NCI-H1417 treated with DMSO at 0.1 percent for 48 hours (cell line): Measurements from ENCODE around the gene NFATC2.

ENCODE experiments used
- DNase-seq: peaks from one replicate; lab custom pipeline; 2025; lab: John Stamatoyannopoulos, UW

NFATC2 gene

DNA sequence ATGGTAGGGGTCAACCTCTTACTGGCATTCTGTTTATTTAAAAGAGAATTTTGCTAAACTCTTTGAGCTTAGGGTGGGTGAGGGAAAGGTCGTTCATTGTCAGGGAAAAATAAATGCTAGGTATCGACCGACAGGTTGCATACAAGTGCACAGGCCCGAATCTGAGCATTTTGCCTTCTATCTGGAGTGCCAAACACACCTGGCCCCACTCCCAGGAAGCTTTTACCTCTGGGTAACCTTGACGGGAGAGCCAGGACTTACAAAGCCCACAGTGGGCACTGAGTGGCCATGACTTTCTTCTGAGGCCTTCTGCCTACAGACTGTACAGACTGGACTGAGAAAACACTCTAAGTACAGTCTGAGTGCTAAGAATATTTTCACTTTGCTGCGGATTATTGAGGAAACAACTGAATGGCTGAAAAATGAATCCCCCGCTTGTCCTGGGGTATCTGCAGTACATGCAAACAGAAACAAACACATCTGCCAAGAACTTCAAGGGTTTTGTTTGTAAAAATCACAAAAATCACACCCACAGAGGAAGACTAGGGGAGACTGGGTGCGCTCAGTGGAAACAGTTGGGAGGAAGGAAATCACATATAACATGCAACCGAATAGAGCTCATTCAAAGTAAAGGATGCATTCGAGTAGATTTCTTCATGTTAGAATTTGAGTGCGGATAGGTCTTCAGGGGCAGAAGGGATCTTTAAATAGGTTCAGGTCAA, 152.8 kb downstream of the NFATC2 start:
- DNase-seq, result no peak

DNA sequence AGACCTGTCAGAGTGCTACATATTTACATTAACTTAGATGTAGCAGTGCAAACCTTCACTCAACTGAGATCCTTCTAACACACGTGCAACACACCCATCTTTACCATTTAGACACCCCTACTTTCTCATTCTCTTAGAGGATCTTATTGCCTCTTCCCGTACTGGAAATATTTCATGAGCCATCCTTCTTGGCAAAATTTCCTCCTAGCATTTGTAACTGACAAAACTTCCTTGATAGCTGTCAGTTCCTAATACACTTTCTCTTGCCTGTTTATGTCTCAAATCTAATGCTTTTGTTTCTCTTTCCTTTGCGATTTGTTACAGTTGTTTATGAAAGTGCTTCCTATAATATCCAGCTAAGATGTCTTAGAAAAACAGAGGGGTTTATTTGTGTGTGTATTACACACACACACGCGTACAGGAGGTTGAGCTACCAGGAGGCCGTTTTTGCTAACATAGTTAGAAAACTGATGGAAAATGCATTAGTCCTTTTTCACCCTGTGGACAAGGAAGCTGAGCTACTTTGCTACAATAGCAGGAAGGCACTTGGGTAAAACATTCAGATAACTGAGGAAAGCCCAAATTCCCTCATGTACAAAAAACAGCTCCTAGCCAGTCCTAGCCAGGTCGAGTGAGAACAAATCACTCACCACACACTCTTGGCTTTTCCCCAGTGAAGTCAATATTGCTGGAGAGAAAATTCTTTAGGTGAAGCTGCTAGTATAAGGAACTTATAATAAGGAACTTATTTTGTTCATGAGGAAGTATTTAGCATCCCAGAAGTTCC, 153.6 kb downstream of the NFATC2 start:
- DNase-seq, result no peak

DNA sequence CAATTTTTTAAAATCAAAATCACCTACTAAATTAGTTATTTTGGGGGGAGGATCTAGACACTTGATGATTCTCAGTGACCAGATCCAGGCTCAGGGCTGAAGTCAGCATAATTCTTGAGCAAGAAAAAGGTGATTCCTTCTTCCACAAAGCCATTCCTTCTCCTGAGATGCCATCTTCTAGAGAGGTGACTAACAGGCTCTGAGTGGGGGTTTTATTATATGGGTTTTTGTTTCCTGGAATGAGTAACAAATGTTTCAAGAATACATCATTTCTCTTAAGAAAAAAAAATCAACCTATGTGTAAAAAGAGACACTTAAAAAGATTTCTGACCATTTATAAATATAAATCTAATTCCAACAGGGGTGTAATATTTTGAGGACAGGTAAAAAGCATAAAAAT, 154.3 kb downstream of the NFATC2 start:
- no peak for DNase-seq

DNA sequence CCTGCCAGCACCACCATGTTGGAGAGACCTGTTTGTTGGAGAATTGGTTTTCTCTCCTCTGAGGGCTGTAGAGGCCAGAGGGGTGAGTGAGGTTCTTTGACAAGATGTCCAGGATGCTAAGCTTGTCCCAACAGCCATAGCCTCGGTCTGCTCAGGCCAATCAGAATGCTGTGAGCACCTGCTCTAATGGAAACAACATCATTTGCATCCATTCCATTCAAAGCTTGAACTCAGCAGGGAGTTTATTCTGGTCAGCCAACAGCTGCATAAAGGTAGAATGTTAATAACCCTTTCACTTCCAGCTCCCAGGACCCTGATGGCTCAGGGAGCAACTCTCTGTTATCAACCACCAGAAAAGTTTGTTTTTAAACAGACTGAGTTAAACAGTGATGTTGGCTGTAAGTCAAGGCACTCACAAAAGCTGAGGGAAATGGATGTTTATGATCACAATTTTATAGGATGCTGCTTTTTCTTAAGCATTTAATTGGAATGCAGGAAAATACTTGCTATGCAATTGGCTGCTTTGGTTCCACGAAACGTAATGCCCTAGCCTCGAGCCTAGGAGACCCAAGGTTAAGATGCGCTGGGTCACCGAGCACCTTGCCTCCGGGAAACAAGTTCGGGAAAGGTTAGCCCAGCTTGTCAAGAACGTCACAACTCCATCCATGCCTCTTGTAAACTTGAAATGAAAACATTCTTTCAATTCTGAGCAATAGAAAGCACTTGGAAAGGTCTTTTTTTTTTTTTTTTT, 155.2 kb downstream of the NFATC2 start:
- no peak for DNase-seq

DNA sequence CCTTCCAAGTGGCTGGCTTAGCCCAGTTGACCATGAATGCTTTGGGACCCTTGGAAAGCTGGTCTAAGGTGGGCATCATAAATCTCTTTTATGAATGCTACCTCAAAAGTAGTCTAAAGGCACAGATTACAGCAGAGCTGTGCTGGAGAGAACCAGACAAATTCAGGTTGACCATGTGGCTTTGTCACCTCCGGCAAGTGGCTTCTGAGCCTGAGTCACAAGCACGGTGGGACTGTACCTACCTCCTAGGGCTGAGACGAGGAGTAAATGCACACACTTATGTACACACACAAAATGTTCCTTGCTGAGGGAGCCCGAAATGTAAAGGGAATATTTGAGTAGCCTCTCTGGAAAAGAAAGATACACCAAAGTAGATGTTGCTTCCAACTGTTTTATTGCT, 155.9 kb downstream of the NFATC2 start:
- DNase-seq, result no peak

DNA sequence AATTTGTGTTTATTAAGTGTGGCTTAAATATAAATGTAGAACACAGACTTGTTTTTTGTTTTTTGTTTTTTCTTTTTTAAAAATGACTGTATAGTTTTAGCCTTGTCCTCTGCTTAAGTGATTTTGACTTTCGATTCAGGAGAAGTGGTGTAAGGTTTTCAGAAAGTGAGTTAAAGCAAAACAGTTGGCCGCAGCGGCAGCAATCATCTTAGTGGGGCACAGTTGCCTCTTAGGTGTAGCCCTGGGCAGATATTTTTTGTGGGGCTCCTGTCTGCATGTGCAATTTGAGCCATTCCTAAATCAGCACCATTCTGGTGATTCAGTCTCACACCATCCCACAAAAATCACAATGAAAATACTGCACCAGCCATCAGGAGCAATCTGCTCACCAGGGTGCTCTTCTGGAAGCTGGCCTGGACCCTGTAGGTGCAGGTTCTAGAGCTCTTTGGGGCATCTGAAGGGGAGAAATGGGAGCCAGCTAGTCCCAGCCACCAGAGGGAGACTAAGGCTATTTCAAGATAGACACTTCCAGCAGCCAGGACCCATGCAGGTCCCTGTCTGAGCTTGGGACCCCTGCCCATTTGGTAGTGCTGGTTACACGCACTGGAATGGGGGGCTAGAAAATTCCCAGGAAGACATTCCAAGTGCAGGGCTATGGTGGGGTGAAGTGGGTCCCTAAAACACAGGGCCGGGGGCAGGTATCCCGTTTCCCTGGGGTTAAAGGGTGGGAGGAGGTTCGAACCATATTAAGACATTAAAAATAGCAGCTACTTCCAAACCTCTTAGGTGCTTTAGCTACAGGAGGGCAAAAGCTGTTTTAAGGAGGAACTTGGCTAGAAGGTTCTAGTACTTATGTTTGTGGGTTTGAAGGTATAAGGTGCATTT, 156.6 kb downstream of the NFATC2 start:
- no peak for DNase-seq

DNA sequence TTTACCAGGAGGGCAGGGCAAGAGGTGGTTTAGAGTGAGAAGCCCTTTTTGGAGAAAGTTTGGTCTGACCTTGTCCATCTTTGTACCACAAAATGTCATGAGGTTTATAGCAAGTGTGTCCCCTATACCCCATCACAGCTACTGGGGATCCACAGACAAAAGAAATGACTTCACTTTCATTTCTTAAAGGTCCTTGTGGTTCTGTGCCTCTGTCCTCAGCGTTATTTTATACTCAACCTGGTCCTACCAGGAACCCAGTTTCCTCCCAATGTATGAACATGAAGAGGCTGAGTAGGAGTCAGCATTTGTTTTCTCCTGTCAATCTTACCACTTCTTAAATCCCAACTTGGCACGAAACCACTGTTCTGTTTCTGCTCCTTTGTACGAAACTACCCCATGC, 157.6 kb downstream of the NFATC2 start:
- DNase-seq, result no peak

DNA sequence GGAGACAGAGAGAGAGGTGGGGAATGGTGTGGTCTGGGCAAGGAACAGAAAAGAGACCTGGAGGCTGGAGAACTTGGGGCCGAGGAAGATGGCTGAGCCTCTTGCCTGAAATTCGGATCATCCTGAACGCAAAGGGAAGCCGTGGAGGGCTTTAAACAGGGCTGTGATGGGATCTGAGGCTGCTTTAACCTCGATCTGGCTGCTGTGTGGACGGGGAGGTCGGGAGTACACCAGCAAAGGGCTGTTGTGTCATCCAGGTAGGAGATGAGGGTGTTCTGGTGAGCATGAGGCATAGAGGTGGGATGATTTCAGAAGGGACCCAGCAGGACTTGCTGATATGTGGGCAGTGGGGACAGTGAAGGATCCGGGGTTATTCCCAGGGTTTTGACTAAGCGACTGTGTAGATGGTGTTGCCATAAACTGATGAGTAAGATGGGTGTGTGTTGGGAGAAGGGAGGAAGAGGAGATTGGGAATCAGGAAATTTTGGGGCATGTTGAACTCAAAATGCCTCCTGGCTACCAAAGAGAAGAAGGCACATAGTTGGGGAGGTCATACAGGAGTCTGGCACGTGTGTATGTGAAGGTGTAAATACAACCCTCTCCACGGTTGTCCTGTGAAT, 158.5 kb downstream of the NFATC2 start:
- no peak for DNase-seq

DNA sequence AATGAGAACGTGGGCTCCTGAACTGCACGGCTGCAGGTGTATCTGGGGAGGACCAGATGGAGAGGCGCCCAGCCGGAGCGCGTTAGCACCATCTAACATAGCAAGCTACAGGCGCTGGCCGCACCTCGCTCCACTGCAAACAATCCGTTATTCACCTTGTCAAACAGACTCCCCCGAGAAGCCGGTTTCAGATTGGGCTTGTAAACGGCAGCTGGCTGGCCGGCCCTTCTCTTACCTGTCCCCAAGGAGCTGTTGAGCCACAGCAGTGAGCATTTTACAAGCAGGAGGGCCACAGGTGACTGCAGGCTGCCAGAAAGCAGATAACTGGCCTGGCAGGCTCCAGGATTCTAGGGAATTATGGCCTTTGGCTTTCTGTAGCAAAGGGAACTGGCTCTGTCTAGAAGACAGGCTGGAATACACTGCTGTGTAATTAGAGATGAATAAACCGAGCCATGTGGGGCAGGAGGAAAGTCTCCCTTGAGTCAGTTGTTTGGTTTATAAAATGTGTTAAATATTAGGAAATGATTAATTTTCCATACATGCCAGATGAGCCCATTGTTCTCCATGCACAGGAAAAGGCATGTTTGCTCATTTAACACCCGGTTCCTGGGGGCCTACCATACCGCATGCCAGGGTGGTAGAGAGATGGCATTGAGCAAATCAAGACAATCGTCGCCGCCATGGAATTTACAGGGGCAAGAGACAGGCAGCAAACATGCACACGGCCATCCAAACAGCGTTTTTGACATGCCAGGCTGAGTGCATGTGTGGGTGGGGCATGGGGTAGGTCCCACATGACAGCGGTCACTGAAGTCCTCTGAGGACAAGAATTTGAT, 159.3 kb downstream of the NFATC2 start:
- peak; percentile 26 for DNase-seq

DNA sequence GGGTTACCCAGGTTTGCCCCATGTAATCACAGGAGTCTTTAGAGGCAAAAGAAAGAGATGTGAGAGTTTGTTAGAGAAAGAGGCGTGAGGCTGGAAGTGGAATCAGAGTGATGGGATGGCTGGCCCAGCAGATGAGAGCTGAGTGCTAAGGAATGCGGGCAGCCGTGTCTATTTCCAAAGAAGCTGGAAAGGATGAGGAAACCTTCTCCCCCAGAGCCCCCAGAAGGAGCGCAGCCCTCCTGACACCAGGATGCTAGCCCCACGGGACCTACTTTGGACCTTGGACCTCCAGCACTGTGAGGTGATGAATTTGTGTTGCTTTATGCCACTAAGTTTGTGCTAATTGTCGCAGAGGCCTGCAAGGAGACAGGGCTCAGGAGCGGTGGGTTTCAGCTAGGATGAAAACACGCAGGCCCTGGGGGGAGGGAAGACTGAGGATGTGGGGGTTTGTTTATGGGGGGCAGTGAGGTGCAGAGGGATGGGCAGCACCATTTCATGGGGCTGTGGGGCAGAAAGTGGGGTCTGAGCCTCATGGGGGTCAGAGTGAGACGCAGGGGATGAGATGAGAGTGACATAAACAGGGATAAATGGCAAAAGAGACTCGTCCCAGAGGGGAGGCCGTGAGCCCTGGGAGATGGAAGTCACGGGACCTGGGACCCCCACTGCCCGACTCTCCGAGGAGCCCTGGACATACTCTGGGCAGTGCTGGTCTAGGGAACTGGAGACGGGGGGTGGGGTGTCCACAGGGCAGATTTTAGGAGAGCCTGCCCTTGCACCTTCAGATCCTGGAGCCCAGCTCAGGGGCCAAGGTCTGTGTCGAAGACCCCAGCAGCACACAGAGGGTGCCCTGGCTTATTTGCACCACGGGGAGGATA, 160.2 kb downstream of the NFATC2 start:
- DNase-seq, result no peak

DNA sequence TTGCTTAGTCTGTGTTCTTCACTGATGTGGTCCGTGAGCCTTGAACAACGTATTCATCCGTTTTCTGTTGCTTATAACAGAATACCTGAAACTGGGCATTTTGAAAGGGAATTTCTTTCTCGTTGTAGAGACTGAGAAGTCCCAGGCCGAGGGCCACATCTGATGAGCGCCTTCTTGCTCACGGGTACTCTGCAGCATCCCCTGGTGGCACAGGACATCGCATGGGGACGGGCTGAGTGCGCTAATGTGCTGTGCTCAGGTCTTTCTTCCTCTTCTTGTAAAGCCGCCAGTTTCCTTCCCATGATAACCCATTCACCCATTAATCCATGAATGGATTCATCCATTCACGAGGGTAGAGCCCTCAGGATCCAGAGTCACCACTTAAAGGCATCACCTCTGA, 161.0 kb downstream of the NFATC2 start:
- no peak for DNase-seq

DNA sequence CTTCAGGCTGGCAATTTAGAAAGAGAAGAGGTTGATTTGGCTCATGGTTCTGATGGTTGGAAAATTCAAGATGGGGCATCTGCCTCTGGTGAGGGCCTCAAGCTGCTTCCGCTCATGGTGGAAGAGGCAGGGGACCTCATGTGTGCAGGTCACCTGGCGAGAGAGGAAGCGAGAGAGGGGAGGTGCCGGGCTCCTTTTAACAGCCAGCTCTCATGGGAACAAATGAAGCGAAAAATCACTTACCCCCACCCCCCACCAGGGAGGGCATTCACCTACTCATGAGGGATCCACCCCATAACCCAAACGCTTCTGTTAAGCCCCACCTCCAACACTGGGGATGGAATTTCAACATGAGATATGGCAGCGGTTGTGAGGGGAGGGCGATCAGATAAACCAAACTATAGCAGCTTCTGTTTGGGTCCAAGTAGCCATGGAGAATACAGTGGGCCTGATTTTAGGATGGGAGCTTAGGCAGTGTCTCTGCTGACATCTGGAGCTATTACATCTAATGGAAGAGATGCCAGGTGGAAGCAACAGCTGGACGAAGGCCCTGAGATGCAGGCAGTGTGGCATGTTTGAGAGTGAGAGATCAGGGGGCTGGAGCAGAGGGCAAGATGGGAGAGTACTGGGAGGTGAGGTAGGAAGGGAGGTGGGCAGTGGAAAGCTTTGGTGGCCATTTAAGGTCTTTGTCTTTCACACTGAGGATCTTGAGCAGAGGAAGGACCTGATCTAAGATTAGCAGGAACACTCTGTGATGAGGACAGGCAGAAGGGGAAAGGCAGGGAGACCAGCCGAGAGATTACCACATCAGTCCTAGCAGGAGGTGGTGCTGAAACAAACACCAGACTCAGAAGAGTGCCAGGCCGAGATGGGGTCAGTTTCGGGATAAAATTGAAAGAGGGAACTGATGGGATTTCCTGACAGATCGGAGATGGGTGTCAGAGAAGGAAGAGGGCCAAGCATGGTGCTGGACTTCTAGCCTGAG, 161.8 kb downstream of the NFATC2 start:
- DNase-seq, result no peak

DNA sequence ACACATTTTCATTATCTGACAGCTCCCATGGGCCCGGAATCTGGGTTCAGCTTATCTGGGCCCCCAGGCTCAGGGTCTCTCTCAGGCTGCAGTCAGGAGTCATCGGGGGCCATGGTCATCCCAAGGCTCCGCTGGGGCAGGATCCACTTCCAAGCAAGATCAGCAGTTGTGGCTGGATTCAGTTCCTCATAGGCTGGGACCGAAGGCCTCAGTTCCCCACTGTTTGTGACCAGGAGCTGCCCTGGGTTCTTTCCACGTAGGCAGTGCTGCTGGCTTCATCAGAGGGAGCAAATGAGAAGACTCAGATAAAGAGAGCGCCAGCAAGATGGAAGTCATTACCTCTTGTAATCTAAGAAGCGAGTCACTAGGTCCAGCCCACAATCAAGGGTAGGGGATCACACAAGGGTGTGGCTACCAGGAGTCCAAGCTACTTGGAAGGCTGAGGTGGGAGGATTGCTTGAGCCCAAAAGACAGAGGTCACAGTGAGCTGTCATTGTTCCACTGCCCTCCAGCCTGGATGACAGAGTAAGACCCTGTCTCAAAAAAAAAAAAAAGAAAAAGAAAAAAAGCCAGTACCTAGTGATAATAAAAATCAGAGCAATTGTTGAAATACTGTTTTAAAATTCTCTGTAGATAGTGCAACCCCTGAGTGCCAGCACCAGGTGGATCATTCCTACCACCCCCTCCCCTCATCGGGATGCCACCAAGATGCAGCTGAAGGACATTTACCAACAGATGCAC, 162.7 kb downstream of the NFATC2 start:
- DNase-seq, result no peak

DNA sequence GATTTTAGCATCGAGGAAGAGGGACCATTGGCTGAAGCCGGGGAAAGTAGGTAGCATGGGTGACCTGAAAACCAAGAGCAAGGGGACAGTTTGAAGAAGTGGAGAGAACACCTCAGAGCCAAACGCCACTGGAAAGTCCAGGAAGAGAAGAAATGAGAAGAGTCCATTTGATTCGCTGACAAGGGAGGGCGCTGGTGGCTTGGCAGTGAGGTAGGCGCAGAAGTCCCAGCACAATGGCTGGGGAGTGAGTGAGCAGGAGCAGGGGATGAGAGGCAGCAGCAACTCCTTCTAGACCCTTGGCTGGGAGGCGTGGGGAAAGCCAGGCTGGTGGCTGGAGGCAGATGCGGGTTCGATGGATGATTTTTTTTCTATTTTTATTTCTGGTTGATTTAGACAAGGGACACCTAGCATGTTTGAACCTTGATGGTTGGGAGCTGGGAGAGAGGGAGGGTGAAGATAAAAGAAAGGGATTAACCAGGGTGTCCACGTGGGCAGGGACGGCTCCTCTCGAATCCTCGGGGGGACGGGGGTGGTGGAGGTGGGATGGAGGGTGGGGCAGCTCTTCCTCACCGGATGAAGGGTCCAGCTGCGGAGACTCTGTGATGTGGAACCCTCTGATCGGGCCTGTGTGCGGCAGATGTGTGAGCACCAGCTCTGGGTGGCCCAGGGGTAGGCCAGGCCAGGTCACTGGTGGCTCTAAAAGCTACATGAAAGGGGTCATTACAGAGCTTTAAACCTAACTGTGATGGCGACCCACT, 164.2 kb downstream of the NFATC2 start:
- no peak for DNase-seq

DNA sequence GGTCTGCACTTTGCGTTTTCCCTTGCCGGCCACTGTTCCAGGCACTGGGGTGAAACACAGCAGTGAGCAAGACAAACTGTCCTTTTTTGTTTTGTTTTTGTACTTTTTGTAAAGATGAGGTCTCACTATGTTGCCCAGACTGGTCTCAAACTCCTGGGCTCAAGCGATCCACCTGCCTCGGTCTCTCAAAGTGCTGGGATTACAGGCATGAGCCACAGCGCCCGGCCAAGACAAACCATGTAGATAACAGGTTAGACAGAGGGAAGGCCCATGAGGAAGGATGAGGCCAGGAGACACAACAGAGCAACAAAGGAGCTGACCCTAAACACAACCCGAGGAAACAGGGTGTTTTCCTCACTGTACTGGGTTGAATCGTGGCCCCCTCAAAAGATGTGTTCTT, 165.4 kb downstream of the NFATC2 start:
- no peak for DNase-seq

DNA sequence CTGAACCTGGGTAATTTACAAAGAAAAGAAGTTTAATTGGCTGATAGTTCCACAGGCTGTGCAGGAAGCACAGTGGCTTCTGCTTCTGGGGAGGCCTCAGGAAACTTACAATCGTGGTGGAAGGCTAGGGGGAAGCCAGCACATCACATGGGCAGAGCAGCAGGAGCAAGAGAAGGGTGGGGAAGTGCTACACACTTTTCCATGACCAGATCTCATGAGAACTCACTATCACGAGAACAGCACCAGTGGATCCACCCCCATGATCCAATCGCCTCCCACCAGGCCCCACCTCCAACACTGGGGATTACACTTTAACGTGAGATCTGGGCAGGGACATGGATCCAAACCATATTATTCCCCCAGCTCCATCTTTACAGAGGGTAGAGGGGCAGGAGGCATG, 166.4 kb downstream of the NFATC2 start:
- no peak for DNase-seq

DNA sequence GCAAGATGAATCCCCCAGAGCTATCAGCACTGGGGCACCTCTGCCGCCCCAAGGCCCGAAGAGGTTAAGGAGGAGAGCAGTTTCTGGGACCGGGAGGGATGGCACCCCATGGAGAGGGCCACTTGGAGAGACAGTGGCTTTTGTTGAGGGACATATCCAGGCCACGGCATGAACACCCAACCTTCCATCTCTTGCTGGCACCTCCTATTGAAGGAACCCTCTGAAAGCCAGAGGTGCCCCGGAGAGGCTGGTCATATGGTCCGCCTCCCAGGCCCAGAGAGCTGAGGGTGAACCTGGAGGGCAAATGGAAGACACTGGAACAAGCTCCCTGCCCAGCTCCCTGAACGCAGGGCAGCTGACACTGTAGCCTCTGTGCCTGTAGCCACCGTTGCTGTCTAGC, 167.0 kb downstream of the NFATC2 start:
- no peak for DNase-seq
